WTC11 (cell line): ENCODE results near the gene CTNNBIP1. TPM values are rescaled to one million over a fixed set of nuclear protein-coding genes. Genes with fewer than 3 reads are reported as not detected.
"Not testable (repeated sequence)": the region's sequence is repeated elsewhere in the genome, so short reads cannot be mapped to it uniquely, and the experiment has no call there.

ENCODE experiments used
- ATAC-seq: fragments of 200-7000 bp; cut with Tn5 transposase; 2 replicates; pipeline ENCODE4 v1.10.0; 2021; ENCODE audit warnings: mild to moderate bottlenecking, moderate library complexity
- CTCF ChIA-PET: fragments of 300-600 bp; sonication (Branson Sonifier 250); formaldehyde crosslinking; loops from one replicate; lab custom pipeline; 2021; ENCODE audit warnings: antibody characterized with exemption; lab: Charles Lee
- POLR2A ChIA-PET: fragments of 350-600 bp; sonication (Branson Sonifier 250); formaldehyde crosslinking; loops from one replicate; lab custom pipeline; 2021; ENCODE audit warnings: antibody characterized with exemption; lab: Charles Lee
- DNase-seq: peaks from one replicate; pipeline ENCODE4 v3.0.0; 2021; ENCODE audit warnings: low spot score
- H3K27ac Mint-ChIP-seq: 2 replicates; pipeline ENCODE4 v1.8.0; 2021; ENCODE audit warnings: mixed read lengths
- H3K27me3 Mint-ChIP-seq: 2 replicates; pipeline ENCODE4 v1.8.0; 2021; ENCODE audit warnings: low read depth, mild to moderate bottlenecking, moderate library complexity, mixed read lengths
- H3K36me3 Mint-ChIP-seq: 2 replicates; pipeline ENCODE4 v1.8.0; 2021; ENCODE audit warnings: mixed read lengths
- H3K4me1 Mint-ChIP-seq: 2 replicates; pipeline ENCODE4 v1.8.0; 2022; ENCODE audit warnings: mixed read lengths
- H3K4me3 Mint-ChIP-seq: 2 replicates; pipeline ENCODE4 v1.8.0; 2021; ENCODE audit warnings: mild to moderate bottlenecking, moderate library complexity, mixed read lengths
- H3K9me3 Mint-ChIP-seq: 2 replicates; pipeline ENCODE4 v1.8.0; 2021; ENCODE audit warnings: mixed read lengths
- EMX1 ChIP-seq: fragments of 250-450 bp; sonication (Bioruptor Pico); IDR thresholded peaks from 2 replicates; pipeline ENCODE4 v1.8.0; 2021; ENCODE audit warnings: mild to moderate bottlenecking
- FOXK1 ChIP-seq: sonication (generic); formaldehyde crosslinking; IDR thresholded peaks from 2 replicates; pipeline ENCODE4 v1.8.0; 2022; ENCODE audit warnings: mild to moderate bottlenecking, moderate library complexity, missing genetic modification reagents
- IRF2 ChIP-seq: sonication (generic); formaldehyde crosslinking; IDR thresholded peaks from 2 replicates; pipeline ENCODE4 v1.8.0; 2022; ENCODE audit warnings: low read depth, missing genetic modification reagents, borderline replicate concordance
- KAT7 ChIP-seq: sonication (generic); formaldehyde crosslinking; IDR thresholded peaks from 2 replicates; pipeline ENCODE4 v1.8.1; 2023; ENCODE audit warnings: missing genetic modification reagents, mild to moderate bottlenecking, borderline replicate concordance
- NFATC4 ChIP-seq: fragments of 250-450 bp; sonication (Bioruptor Pico); IDR thresholded peaks from 2 replicates; pipeline ENCODE4 v1.9.0; 2021; ENCODE audit warnings: mild to moderate bottlenecking
- PRRX2 ChIP-seq: fragments of 250-450 bp; sonication (Bioruptor Pico); IDR thresholded peaks from 2 replicates; pipeline ENCODE4 v1.8.0; 2021; ENCODE audit warnings: mild to moderate bottlenecking
- SMAD4 ChIP-seq: sonication (generic); formaldehyde crosslinking; IDR thresholded peaks from 2 replicates; pipeline ENCODE4 v1.8.0; 2022; ENCODE audit warnings: mild to moderate bottlenecking, missing genetic modification reagents
- TEAD4 ChIP-seq: sonication (generic); formaldehyde crosslinking; IDR thresholded peaks from 2 replicates; pipeline ENCODE4 v1.8.0; 2022; ENCODE audit warnings: mild to moderate bottlenecking, missing genetic modification reagents
- ZNF671 ChIP-seq: fragments of 250-450 bp; sonication (Bioruptor Pico); IDR thresholded peaks from 2 replicates; pipeline ENCODE4 v1.8.0; 2021; ENCODE audit warnings: mild to moderate bottlenecking
- total RNA-seq: library from RNA; stranded (reverse); gene quantifications from 3 replicates; pipeline ENCODE4 v1.2.3, GENCODE V29; 2021
- TF ChIP-seq, protein P1 (sequence below): sonication (generic); formaldehyde crosslinking; IDR thresholded peaks from 2 replicates; pipeline ENCODE4 v1.8.0; 2023; ENCODE audit warnings: missing genetic modification reagents
- TF ChIP-seq, protein P2 (sequence below): fragments of 250-450 bp; sonication (Bioruptor Pico); conservative IDR thresholded peaks from 2 replicates; pipeline ENCODE4 v1.9.0; 2021; ENCODE audit warnings: mild to moderate bottlenecking
- TF ChIP-seq, protein P3 (sequence below): sonication (generic); formaldehyde crosslinking; conservative IDR thresholded peaks from 2 replicates; pipeline ENCODE4 v1.8.1; 2023; ENCODE audit warnings: mild to moderate bottlenecking, low read depth, missing genetic modification reagents, moderate library complexity
- TF ChIP-seq, protein P4 (sequence below): sonication (generic); formaldehyde crosslinking; IDR thresholded peaks from 2 replicates; pipeline ENCODE4 v1.8.0; 2022; ENCODE audit warnings: missing genetic modification reagents
- TF ChIP-seq, protein P5 (sequence below): sonication (generic); formaldehyde crosslinking; IDR thresholded peaks from 2 replicates; pipeline ENCODE4 v1.8.0; 2022; ENCODE audit warnings: mild to moderate bottlenecking, missing genetic modification reagents
- TF ChIP-seq, protein P6 (sequence below): sonication (generic); formaldehyde crosslinking; IDR thresholded peaks from 2 replicates; pipeline ENCODE4 v1.8.0; 2022; ENCODE audit warnings: mild to moderate bottlenecking, missing genetic modification reagents
- TF ChIP-seq, protein P7 (sequence below): sonication (generic); formaldehyde crosslinking; IDR thresholded peaks from 2 replicates; pipeline ENCODE4 v1.8.1; 2023; ENCODE audit warnings: mild to moderate bottlenecking, moderate library complexity, missing genetic modification reagents

The CTNNBIP1 gene
- total RNA-seq, 1 experiment from 2014 or later = 58.2 TPM

DNA sequence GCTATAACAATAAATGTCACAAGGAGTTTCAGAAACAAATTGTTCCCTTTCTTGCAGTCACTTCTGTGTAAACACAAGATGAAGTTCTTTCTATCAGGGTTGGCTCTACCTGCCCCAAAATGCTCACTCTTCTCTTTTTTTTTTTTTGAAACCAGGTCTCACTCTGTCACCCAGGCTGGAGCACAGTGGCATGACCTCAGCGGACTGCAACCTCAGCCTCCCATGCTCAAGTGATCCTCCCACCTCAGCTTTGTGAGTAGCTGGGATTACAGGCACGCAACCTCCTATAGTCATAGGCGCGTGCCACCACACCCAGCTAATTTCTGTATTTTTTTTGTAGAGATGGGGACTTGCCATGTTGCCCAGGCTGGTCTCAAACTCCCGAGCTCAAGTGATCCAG is 10.5 kb upstream of the CTNNBIP1 start (continued):
- TF ChIP-seq, protein P1, sequence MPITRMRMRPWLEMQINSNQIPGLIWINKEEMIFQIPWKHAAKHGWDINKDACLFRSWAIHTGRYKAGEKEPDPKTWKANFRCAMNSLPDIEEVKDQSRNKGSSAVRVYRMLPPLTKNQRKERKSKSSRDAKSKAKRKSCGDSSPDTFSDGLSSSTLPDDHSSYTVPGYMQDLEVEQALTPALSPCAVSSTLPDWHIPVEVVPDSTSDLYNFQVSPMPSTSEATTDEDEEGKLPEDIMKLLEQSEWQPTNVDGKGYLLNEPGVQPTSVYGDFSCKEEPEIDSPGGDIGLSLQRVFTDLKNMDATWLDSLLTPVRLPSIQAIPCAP (CRISPR knock-in tag) = no peak
- TF ChIP-seq FOXK1 (CRISPR knock-in tag) = no peak

DNA sequence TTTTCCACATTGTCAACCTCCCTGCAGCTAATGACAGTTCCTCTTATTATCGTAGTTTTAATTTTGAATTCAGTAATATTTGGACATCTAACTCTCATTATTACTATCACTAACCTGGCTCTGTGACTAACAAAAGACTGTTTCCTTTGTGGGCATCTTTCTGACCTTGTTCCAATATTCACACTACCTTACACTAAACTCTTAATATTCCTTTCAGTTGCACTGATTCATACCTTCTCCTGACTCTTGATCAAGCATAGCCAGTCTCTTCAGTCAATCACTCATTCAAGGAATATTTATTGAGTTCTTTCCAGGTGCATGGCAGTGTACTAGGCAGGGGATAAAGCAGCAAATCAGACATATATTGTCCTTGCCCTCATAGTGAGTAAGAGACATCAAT is 7.8 kb upstream of the CTNNBIP1 start:
- no peaks in the 10 kb centered on the region for H3K9me3 Mint-ChIP-seq
- ChIA-PET CTCF (no interaction called here), POLR2A (no interaction called here)
- H3K36me3 Mint-ChIP-seq = no peaks in the 10 kb centered on the region
- H3K27ac Mint-ChIP-seq = no peak overlapping the region
- H3K4me1 Mint-ChIP-seq = peaks cover 16% of the 10 kb centered on the region
- TF ChIP-seq PRRX2 (CRISPR knock-in tag) (no peak), NFATC4 (CRISPR knock-in tag) (no peak), TEAD4 (CRISPR knock-in tag) (no peak), KAT7 (CRISPR knock-in tag) (no peak), IRF2 (CRISPR knock-in tag) (no peak), FOXK1 (CRISPR knock-in tag) (no peak), EMX1 (CRISPR knock-in tag) (no peak), ZNF671 (CRISPR knock-in tag) (no peak), SMAD4 (CRISPR knock-in tag) (no peak)
- TF ChIP-seq, protein P2, sequence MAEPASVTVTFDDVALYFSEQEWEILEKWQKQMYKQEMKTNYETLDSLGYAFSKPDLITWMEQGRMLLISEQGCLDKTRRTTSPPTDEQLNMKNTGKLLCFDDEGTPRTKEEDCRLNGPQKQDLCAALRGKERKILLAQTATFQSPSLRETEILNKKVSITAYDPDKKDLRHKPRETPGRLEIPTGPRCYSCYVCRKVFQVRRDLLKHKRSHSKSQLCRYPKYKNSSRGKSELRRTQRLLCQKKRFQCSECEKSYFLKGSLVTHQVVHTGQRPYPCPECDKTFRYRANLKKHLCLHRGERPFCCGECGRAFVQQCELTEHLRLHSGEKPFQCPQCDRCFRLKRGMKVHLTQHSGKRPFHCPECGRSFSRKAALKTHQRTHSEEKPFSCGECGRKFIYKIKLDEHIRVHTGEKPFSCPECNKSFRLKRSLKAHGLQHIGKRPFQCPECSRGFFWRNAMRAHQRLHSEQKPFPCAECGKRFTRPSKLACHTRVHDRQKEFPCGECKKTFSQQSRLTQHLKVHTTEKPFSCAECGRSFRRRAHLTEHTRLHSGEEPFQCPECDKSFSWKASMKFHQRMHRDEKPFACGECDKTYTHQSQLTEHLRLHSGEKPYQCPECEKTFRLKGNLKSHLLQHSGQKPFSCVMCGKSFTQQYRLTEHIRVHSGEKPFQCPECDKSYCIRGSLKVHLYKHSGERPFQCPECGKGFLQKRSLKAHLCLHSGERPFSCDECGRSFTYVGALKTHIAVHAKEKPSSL = no peak
- TF ChIP-seq, protein P3, sequence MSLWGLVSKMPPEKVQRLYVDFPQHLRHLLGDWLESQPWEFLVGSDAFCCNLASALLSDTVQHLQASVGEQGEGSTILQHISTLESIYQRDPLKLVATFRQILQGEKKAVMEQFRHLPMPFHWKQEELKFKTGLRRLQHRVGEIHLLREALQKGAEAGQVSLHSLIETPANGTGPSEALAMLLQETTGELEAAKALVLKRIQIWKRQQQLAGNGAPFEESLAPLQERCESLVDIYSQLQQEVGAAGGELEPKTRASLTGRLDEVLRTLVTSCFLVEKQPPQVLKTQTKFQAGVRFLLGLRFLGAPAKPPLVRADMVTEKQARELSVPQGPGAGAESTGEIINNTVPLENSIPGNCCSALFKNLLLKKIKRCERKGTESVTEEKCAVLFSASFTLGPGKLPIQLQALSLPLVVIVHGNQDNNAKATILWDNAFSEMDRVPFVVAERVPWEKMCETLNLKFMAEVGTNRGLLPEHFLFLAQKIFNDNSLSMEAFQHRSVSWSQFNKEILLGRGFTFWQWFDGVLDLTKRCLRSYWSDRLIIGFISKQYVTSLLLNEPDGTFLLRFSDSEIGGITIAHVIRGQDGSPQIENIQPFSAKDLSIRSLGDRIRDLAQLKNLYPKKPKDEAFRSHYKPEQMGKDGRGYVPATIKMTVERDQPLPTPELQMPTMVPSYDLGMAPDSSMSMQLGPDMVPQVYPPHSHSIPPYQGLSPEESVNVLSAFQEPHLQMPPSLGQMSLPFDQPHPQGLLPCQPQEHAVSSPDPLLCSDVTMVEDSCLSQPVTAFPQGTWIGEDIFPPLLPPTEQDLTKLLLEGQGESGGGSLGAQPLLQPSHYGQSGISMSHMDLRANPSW (CRISPR knock-in tag) = no peak
- TF ChIP-seq, protein P4, sequence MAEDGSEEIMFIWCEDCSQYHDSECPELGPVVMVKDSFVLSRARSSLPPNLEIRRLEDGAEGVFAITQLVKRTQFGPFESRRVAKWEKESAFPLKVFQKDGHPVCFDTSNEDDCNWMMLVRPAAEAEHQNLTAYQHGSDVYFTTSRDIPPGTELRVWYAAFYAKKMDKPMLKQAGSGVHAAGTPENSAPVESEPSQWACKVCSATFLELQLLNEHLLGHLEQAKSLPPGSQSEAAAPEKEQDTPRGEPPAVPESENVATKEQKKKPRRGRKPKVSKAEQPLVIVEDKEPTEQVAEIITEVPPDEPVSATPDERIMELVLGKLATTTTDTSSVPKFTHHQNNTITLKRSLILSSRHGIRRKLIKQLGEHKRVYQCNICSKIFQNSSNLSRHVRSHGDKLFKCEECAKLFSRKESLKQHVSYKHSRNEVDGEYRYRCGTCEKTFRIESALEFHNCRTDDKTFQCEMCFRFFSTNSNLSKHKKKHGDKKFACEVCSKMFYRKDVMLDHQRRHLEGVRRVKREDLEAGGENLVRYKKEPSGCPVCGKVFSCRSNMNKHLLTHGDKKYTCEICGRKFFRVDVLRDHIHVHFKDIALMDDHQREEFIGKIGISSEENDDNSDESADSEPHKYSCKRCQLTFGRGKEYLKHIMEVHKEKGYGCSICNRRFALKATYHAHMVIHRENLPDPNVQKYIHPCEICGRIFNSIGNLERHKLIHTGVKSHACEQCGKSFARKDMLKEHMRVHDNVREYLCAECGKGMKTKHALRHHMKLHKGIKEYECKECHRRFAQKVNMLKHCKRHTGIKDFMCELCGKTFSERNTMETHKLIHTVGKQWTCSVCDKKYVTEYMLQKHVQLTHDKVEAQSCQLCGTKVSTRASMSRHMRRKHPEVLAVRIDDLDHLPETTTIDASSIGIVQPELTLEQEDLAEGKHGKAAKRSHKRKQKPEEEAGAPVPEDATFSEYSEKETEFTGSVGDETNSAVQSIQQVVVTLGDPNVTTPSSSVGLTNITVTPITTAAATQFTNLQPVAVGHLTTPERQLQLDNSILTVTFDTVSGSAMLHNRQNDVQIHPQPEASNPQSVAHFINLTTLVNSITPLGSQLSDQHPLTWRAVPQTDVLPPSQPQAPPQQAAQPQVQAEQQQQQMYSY (CRISPR knock-in tag) = no peak
- TF ChIP-seq, protein P5, sequence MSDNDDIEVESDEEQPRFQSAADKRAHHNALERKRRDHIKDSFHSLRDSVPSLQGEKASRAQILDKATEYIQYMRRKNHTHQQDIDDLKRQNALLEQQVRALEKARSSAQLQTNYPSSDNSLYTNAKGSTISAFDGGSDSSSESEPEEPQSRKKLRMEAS (CRISPR knock-in tag) = no peak
- TF ChIP-seq, protein P6, sequence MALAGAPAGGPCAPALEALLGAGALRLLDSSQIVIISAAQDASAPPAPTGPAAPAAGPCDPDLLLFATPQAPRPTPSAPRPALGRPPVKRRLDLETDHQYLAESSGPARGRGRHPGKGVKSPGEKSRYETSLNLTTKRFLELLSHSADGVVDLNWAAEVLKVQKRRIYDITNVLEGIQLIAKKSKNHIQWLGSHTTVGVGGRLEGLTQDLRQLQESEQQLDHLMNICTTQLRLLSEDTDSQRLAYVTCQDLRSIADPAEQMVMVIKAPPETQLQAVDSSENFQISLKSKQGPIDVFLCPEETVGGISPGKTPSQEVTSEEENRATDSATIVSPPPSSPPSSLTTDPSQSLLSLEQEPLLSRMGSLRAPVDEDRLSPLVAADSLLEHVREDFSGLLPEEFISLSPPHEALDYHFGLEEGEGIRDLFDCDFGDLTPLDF = no peak
- TF ChIP-seq, protein P1 (CRISPR knock-in tag) = no peak
- TF ChIP-seq, protein P7, sequence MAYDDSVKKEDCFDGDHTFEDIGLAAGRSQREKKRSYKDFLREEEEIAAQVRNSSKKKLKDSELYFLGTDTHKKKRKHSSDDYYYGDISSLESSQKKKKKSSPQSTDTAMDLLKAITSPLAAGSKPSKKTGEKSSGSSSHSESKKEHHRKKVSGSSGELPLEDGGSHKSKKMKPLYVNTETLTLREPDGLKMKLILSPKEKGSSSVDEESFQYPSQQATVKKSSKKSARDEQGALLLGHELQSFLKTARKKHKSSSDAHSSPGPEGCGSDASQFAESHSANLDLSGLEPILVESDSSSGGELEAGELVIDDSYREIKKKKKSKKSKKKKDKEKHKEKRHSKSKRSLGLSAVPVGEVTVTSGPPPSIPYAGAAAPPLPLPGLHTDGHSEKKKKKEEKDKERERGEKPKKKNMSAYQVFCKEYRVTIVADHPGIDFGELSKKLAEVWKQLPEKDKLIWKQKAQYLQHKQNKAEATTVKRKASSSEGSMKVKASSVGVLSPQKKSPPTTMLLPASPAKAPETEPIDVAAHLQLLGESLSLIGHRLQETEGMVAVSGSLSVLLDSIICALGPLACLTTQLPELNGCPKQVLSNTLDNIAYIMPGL (CRISPR knock-in tag) = no peak
- TF ChIP-seq, all 79 proteins: peak for 0
- no peak for ATAC-seq
- Mint-ChIP-seq H3K27me3 (no peaks in the 10 kb centered on the region), H3K4me3 (no peak overlapping the region)
- DNase-seq = no peak

DNA sequence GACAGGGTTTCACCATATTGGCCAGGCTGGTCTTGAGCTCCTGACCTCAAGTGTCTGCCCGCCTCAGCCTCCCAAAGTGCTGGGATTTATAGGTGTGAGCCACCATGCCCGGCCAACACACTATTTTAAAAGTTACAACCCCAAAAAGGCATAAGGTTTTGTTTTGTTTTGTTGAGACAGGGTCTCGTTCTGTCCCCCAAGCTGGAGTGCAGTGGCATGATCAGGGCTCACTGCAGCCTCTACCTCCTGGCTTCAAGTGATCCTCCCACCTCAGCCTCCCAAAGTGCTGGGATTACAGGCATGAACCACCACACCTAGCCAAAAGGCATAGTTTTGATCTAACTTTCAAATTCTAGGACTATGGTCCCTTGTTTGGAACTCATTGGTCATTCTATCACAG is 7.4 kb upstream of the CTNNBIP1 start:
- H3K36me3 Mint-ChIP-seq, POLR2A ChIA-PET, H3K27me3 Mint-ChIP-seq, H3K4me3 Mint-ChIP-seq, H3K9me3 Mint-ChIP-seq, ATAC-seq, H3K27ac Mint-ChIP-seq, DNase-seq: not testable (repeated sequence)
- peaks cover 16% of the 10 kb centered on the region for H3K4me1 Mint-ChIP-seq
- CTCF ChIA-PET = interaction anchor here (1.0 kb wide), 1 partner anchor 50 kb away, joined by 4 read pairs; no protein-coding TSS in a partner anchor
